HG02884 (cell line): ENCODE results near the gene GNGT2.
"Not testable (repeated sequence)": the region's sequence is repeated elsewhere in the genome, so short reads cannot be mapped to it uniquely, and the experiment has no call there.

Experiments
- ATAC-seq: cut with Tn5 transposase; IDR thresholded peaks from one replicate; pipeline ENCODE4 v1.9.1; 2021; ENCODE audit warnings: mild to moderate bottlenecking, moderate library complexity; ENCODE audit not compliant: unreplicated experiment

Gene GNGT2

DNA sequence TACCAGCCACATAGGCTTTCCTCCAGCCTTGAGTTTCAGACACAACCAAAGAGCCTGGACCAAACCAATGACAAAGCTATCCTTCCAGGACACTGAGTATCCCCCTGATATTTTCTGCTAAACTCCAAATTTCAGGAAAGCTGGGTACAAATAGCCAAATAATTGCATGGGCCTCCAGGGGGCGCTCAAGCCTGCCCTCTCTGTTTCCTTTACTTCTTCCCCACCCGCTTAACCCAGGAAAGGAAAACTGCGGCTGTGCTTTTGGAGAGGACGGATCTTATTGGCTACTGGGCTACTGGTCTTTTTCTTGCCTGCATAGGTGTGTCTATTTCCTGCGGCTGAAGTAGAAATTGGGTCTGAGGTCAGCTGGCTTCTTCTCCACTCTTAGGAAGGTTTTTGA lies 30.1 kb downstream of the GNGT2 start:
- ATAC-seq = no peak

GRCh38 chr17:49175978-49176377 lies 34.4 kb downstream of the GNGT2 start:
- ATAC-seq = not testable (repeated sequence)

DNA sequence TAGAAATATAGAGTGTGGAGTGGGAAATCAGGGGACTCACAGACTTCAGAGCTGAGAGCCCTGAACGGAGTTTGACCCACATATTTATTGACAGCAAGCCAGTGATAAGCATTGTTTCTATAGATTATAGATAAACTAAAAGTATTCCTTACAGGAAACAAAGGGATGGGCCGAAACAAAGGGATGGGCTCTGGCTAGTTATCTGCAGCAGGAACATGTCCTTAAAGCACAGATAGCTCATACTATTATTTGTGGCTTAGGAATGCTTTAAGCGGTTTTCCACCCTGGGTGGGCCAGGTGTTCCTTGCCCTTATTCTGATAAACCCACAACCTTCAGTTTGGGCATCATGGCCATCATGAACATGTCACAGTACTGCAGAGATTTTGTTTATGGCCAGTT lies 39.7 kb downstream of the GNGT2 start:
- not testable (repeated sequence) for ATAC-seq

- no peak for ATAC-seq
These were observed 40.2 kb downstream of the GNGT2 start for GRCh38 chr17:49170216-49170615.

- no peak for ATAC-seq
These were observed 41.7 kb downstream of the GNGT2 start for GRCh38 chr17:49168706-49169105.

DNA sequence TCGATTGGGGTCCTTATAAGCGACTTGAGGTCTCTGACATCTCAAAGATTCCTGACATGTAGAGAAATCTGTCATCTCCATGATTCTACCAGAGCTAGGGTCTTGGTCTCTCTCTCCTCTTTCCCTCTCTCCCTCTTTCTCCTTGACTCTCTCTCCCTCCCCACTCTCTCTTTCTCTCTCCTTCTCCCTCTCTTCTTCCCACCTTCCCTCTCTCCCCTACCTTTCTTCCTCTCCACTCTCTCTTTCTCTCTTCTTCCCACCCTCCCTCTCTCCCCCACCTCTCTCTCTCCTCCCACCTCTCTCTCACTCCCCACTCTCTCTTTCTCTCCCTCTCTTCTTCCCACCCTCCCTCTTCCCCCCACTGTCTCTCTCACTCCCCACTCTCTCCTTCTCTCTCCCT lies 45.2 kb downstream of the GNGT2 start:
- ATAC-seq = no peak

GRCh38 chr17:49162866-49163265 lies 47.5 kb downstream of the GNGT2 start:
- ATAC-seq = no peak

DNA sequence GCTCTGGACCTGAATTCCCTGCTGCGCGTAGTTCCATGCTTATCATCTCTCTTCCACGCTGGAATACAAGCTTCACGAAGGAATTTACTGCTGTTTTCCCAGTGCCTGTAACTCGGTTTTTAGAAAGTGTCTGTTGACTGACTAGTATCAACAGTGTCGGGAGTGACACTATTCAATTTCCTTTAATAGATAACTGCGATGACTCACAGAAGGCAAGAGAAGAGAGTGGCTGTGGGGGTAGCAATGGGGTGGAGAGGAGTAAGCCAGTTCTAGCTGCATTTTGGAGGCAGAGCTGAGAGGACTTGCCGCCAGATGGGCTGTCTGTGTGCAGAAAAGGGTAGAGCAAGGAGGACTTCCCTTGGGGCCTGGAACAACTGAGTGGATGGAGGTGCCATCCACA lies 52.6 kb downstream of the GNGT2 start:
- no peak for ATAC-seq

DNA sequence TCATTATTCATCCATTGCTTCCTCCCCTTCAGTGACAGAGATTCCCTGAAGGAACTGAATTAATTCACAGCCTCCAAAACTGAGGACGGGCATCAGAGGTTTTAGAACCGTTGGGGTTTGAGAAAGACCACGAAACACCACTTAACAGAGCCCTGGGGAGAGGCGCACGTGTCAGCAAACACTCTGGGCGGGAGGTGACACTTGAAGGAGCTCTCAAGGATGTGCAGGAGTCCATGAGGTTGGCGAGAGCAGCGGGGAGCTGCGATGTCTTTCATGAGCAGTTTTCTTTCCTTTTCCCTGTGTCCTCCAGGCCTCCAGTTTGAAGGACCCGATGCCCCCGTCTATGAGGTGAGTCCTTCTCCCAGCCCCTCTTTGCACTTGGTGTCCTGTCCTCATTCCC lies 54.1 kb downstream of the GNGT2 start:
- ATAC-seq = no peak
